Left forelimb (tissue), 1 donor: ENCODE measurements around the gene MUC5B.

Experiments
- DNase-seq: peaks from one replicate; pipeline ENCODE4 v3.0.0-alpha.2; 2018; ENCODE audit warnings: low spot score

The MUC5B gene

GRCh38 chr11:1300569-1301187 is 77.8 kb downstream of the MUC5B start:
- peak; percentile 44 for DNase-seq

- DNase-seq = peak; percentile 38
Observed at GRCh38 chr11:1301220-1302000, 78.5 kb downstream of the MUC5B start.

GRCh38 chr11:1302041-1302460 is 79.2 kb downstream of the MUC5B start:
- DNase-seq = peak; percentile 50

DNA sequence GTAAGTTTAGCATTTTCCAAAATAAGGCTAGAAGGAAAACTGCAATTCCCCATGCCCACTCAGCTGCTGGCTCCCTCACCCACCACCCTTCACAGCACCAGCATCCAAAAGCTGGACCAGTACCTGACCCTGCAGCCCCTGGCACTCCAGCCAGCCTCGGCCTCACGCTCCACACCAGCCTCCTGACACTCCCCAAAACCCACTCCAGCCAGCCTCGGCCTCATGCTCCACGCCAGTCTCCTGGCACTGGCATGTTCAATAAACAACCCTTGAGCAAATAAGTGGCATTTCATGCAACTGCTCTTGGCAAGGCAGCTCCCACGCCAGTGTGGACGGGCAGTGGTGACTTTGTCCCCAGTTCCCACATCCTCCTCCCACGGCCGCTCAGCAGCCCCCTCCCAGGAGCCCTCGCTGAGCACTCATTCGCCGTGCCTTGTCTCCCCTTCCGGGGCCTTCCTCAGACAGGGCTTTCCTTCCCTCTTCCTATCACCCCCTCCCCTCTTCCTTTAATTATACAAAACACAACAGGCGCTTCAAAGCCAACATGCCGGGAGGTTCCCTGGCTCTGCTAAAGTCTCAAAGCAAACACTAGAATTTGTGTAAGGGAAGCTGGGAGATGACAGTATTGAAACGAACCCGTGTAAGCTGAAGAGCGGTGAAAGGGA is 79.7 kb downstream of the MUC5B start:
- DNase-seq = peak; percentile 54

GRCh38 chr11:1303126-1303821 is 80.4 kb downstream of the MUC5B start:
- DNase-seq = no peak

DNA sequence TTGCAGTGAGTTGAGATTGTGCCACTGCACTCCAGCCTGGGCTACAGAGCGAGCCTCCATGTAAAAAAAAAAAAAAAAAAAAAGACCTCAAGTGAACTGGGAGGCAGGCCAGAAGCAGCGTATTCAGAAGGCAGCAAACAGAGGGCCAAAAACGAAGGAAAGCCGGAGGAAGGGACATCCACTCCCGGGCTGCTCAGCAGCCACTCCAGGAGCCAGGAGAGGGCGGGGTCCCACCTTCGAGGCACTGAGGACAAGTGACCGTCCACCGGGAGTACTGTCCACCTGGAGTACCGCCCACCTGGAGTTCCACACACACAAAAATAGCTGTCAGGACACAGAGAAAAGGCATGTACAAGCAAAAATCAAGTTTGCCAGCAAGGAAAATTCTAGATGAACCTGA is 81.1 kb downstream of the MUC5B start:
- peak; percentile 46 for DNase-seq

GRCh38 chr11:1304380-1304779 is 81.5 kb downstream of the MUC5B start:
- peak; percentile 48 for DNase-seq

DNA sequence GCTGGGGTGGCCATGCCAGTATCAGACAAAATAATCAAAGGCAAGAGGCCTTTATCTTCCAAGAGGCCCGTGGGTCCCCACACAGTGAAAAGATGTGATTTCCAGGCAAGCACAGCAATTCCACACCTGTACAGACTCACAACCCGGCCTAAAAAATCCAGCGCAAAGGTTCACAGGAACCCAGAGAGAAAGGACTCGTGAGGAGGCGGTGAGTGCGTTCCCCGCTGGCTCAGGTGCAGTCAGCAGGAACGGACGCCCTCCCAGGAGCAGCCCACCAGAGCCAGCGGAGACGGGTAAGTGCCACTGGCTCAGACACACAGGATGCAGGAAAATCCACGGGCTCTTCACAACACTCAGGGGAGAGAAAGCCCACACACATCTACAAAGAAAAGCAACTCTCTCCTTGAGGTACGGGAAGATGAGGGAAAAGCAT is 82.2 kb downstream of the MUC5B start:
- peak; percentile 41 for DNase-seq

- DNase-seq = peak; percentile 57
Observed at GRCh38 chr11:1305501-1306056, 82.7 kb downstream of the MUC5B start.

- DNase-seq = peak; percentile 48
Observed at GRCh38 chr11:1306186-1307162, 83.6 kb downstream of the MUC5B start.

GRCh38 chr11:1307163-1307870 is 84.5 kb downstream of the MUC5B start:
- DNase-seq = peak; percentile 49

GRCh38 chr11:1307998-1308742 is 85.3 kb downstream of the MUC5B start:
- peak; percentile 57 for DNase-seq

DNA sequence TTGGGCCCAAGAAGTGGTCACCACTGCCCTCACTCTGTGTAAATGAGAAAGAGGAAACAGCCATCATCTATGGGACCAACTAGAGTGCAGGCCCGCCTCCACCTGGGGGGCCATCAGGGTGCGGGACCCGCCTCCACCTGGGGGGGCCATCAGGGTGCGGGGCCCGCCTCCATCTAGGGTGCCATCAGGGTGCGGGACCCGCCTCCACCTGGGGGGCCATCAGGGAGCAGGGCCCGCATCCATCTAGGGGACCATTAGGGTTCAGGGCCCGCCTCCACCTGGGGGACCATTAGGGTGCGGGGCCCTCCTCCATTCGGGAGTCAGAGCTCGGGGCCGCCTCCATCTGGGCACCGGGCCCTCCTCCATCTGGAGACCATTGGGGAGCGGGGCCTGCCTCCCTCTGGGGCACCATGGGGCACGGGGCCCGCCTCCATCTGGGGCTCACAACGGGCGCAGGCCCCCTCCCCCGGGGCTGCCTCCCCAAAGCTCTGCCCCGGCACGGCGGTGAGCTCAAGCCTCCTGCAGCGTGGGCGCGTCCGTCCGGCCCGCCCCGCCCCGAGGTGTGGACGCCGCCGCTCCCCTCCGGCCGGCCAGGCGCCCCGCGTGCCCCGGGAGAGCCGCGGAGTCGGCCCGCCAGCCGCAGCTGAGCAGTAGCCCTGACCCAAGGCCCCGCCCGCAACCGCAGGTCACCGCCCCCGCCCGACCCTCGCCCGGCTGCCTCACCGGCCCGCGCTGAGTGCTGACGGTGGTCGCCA is 86.1 kb downstream of the MUC5B start:
- peak; percentile 62 for DNase-seq

- DNase-seq = peak; percentile 99
Observed at GRCh38 chr11:1309498-1310317, 86.8 kb downstream of the MUC5B start, which contains the start of gene TOLLIP. TOLLIP (minus strand) TSS chr11:1309632; CDS start chr11:1309498, 134 bp downstream.

DNA sequence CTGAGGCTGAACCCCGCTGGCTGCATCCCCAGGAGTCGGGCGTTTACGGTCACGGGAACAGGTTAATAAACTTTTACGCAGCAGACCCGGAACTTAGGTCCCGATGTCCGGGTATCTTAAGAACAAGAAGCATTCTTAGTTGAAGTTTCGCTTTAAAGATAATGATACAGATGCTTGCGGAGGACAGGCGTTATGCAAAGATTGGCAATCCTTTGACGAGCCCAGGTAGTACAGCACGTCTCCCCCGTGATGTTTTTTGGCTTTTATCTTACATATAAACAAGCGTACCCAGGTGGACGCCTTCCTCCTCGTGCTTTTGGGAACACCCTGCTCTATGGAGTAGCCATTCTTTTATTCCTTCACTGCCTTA is 87.4 kb downstream of the MUC5B start:
- no peak for DNase-seq

GRCh38 chr11:1310772-1311468 is 88.1 kb downstream of the MUC5B start:
- no peak for DNase-seq
